ENCODE measurements around the gene TAS2R30.

- TF ChIP-seq POLR2AphosphoS5 (IDR thresholded peaks at IDR 0.05; ENCODE audit: low read depth, low read length) (no peak), POLR2A (IDR thresholded peaks at IDR 0.05; ENCODE audit: low read depth, low read length) (no peak), TAF1 (IDR thresholded peaks at IDR 0.05; ENCODE audit: low read depth, low read length) (no peak), SPI1 (IDR thresholded peaks at IDR 0.05; ENCODE audit: low read depth, low read length) (peak; percentile 59), POU2F2 (IDR thresholded peaks at IDR 0.05; ENCODE audit: low read depth, low read length) (no peak), PAX5 (IDR thresholded peaks at IDR 0.05; ENCODE audit: insufficient read depth, low read length, severe bottlenecking) (no peak)
Measured at GRCh38 chr12:11164384-11164783, 29.9 kb upstream of the TAS2R30 start.
